H1 (cell line): ENCODE results near the gene RAB3C. TPM values are rescaled to one million over a fixed set of nuclear protein-coding genes. Genes with fewer than 3 reads are reported as not detected.

Source experiments
- BCL11A ChIP-seq, 2 experiments: IDR thresholded peaks; one replicate each; pipeline ENCODE4 v1.6.1; 2011; ENCODE audit warnings: low read depth in 2 of 2, low read length in 2 of 2, mild to moderate bottlenecking in 2 of 2
- CHD1 ChIP-seq: IDR thresholded peaks from 2 replicates; pipeline ENCODE4 v1.6.1; 2012; ENCODE audit warnings: low read depth, low read length, improper control_type of control experiment
- KDM1A ChIP-seq: fragments of 200-600, 300-600 bp; sonication (generic); IDR thresholded peaks from 2 replicates; pipeline ENCODE4 v1.7.1; 2016; ENCODE audit warnings: mild to moderate bottlenecking, low read length, borderline replicate concordance
- polyA plus RNA-seq, 7 experiments: library from polyadenylated mRNA; depleted of rRNA in 3 of 7; stranded (reverse) in 5 of 7; unstranded in 2 of 7; fragments of >200 nt in 5 of 7; fragments of 200-250 nt in 2 of 7; gene quantifications; 1 replicate in 5 of 7; 2 replicates in 1 of 7; 4 replicates in 1 of 7; pipeline versions ENCODE4 v1.2.1 to v1.2.3, GENCODE V29; 2011 to 2013; ENCODE audit warnings: missing spikeins in 2 of 7, mixed read lengths in 2 of 7
- total RNA-seq: library from RNA; stranded (reverse); fragmentation: NEBNext Ultra II Directional; extraction: Animal tissue kit (Norgen Biotek cat#: 25700); gene quantifications from 2 replicates; pipeline ENCODE4 v1.2.1, GENCODE V29; 2021

Gene RAB3C
- total and polyA plus RNA-seq, 2 of the 8 experiments (the other 6 are each of a cell fraction or from before 2014, with no cell fraction given) = 14.7 to 18.3 TPM

DNA sequence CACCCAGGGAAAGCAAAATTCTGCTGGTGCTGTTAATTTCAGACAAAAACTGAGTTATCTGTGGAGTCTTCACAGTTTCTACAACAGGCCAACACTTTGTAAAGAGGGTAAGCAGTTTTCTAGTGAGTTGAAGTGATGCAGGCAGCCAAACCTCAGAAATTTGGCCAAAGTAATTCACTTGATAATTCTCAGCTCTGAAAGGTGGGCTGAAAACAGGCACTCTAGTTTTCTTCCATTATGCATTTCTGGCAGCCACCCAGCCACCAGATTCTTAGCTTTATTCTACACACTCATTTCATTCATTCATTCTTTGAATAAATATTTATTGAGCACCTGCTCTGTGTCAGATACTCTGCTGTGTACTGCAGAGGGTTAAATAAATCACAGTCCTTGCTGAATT, 184.2 kb downstream of the RAB3C start (continued):
- no peak for TF ChIP-seq KDM1A
- TF ChIP-seq BCL11A (IDR thresholded peaks at IDR 0.05; ENCODE audit: low read depth in 2 of 2, low read length in 2 of 2) = no peak
- TF ChIP-seq CHD1 = no peak
